ENCODE data around the gene HOXD13. TPM values are rescaled to one million over a fixed set of nuclear protein-coding genes. Genes with fewer than 3 reads are reported as not detected.

Gene HOXD13
- total RNA-seq, 1 donor from 2014 or later: not detected

DNA sequence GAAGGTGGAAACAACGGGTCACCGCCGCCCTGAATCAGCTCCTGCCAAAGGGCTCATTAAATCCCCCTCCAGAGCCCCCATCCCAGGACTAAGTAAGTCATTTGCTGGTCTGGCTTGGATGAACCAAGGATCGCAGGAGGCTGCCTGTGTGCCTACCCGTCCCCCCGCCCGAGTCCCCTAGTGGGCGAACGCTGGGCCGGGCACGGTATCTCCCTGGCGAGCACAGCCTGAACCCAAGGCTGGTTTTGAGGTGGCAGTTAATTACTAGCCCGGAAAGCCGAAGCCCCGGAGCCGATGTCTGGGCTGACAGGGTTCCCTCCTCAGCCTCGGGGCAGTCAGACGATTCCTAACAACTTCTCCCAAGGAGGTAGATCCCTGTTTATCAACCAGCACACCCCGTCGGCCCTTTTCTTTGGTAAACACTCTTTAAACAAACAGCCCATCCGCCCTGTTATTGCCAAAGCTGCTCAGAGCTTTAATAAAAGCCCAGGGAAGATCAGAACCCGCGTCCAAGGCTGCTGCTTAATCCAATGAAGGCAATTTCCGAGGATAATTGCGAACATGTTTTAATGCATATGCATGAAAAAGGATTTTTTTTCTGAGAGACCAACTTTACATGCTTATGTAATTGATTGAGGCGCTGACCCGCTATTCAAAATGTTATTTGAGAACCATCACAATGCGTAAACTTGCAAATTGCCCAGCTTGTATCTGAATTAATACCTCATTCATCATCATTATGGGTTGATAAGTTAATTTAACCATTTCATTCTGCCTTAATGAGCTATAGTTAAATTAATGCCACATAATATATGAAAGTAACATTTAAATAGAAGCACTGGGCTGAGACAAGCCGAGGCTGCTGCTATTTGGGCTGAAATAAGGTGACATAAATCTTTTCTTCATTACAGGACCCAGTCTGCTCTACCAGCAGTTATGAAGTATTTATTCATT, 19.3 kb upstream of the HOXD13 start:
- no peak overlapping the region for H3K27ac Mint-ChIP-seq
- no peak for DNase-seq (ENCODE audit: low spot score, unreplicated experiment)
- H3K4me1 Mint-ChIP-seq (ENCODE audit: low read depth): peaks cover 1% of the 10 kb centered on the region
- H3K36me3 Mint-ChIP-seq (ENCODE audit: insufficient read depth): no peaks in the 10 kb centered on the region
- H3K4me3 Mint-ChIP-seq (ENCODE audit: low read depth): no peak overlapping the region
- H3K27me3 Mint-ChIP-seq: peaks cover 96% of the 10 kb centered on the region
- TF ChIP-seq, protein P1, sequence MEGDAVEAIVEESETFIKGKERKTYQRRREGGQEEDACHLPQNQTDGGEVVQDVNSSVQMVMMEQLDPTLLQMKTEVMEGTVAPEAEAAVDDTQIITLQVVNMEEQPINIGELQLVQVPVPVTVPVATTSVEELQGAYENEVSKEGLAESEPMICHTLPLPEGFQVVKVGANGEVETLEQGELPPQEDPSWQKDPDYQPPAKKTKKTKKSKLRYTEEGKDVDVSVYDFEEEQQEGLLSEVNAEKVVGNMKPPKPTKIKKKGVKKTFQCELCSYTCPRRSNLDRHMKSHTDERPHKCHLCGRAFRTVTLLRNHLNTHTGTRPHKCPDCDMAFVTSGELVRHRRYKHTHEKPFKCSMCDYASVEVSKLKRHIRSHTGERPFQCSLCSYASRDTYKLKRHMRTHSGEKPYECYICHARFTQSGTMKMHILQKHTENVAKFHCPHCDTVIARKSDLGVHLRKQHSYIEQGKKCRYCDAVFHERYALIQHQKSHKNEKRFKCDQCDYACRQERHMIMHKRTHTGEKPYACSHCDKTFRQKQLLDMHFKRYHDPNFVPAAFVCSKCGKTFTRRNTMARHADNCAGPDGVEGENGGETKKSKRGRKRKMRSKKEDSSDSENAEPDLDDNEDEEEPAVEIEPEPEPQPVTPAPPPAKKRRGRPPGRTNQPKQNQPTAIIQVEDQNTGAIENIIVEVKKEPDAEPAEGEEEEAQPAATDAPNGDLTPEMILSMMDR (IDR thresholded peaks at IDR 0.05; ENCODE audit: unreplicated experiment): no peak
- no peaks in the 10 kb centered on the region for H3K9me3 Mint-ChIP-seq (ENCODE audit: low read depth)

DNA sequence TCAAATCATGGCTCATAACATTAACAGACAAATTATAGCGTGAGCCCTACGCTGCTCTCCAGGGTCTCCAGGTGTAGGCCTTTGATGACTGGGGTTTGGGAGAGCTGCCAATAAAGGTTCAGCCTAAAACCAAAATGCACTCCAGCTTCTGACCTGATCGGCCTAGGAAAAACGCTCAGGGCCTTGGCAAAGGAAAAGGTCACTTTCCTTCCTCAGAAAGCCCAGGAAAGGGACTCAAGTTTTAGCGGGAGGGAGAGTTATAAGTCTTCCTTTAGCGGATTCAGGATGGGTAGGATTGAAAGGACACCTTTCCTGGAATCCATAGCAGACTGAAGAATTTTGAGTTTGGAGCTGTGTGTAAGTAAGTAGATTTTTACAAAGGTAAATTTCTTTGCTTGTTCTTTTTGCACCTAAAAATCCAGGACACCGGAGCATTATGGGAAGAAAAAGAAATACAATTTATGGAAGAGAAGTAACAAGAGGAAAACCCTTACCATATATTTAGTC, 17.5 kb upstream of the HOXD13 start:
- no peaks in the 10 kb centered on the region for H3K9me3 Mint-ChIP-seq (ENCODE audit: low read depth)
- H3K36me3 Mint-ChIP-seq (ENCODE audit: insufficient read depth): no peaks in the 10 kb centered on the region
- H3K4me3 Mint-ChIP-seq (ENCODE audit: low read depth): no peak overlapping the region
- H3K27me3 Mint-ChIP-seq: peaks cover 94% of the 10 kb centered on the region
- TF ChIP-seq, protein P1 (IDR thresholded peaks at IDR 0.05; ENCODE audit: unreplicated experiment): no peak
- H3K4me1 Mint-ChIP-seq (ENCODE audit: low read depth): peaks cover 1% of the 10 kb centered on the region
- no peak overlapping the region for H3K27ac Mint-ChIP-seq
- DNase-seq (ENCODE audit: low spot score, unreplicated experiment): no peak

DNA sequence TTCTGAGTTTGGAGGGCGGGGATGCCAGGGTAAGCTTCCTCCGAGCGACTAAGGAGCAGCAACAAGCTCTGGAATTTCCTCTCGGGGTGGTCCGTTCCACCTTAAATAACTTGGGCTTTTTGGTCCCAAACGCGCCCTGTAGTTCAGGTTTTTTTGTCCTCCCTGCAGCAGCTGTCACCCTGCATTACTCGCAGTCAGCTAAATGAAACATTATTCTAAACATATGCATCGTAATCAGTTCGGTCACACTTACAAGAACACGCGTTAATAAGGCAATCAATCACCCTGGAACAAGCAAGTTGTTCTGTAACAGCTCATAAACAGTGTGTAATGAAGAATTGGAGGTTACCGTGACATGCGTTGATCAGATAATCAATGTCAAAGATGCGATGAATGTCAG, 17.0 kb upstream of the HOXD13 start:
- H3K4me3 Mint-ChIP-seq (ENCODE audit: low read depth): no peak overlapping the region
- H3K27me3 Mint-ChIP-seq: peaks cover 90% of the 10 kb centered on the region
- TF ChIP-seq, protein P1 (IDR thresholded peaks at IDR 0.05; ENCODE audit: unreplicated experiment): no peak
- H3K27ac Mint-ChIP-seq: no peak overlapping the region
- H3K9me3 Mint-ChIP-seq (ENCODE audit: low read depth): no peaks in the 10 kb centered on the region
- no peaks in the 10 kb centered on the region for H3K36me3 Mint-ChIP-seq (ENCODE audit: insufficient read depth)
- H3K4me1 Mint-ChIP-seq (ENCODE audit: low read depth): peaks cover 1% of the 10 kb centered on the region
- no peak for DNase-seq (ENCODE audit: low spot score, unreplicated experiment)

DNA sequence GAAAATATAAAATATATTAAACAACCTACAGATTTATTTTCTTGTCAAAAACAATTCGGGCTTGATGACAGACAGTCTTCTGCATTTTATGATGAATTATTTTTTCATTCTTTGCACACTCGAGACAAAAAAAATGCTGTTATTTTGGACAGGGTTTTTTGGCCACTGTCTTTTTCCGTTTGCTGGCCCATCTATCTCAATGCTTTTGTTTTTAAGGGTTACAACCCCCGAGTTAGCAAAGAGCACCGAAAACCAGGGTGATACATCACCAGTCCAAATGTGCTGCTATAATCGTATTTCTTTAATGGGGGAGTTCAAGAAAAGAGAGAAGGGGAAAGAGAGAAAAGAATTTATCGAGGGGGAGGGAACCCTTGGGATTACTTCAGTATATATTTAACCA, 16.5 kb upstream of the HOXD13 start:
- Mint-ChIP-seq H3K4me3 (ENCODE audit: low read depth) (no peak overlapping the region), H3K27ac (no peak overlapping the region), H3K27me3 (peaks cover 90% of the 10 kb centered on the region), H3K9me3 (ENCODE audit: low read depth) (no peaks in the 10 kb centered on the region), H3K36me3 (ENCODE audit: insufficient read depth) (no peaks in the 10 kb centered on the region), H3K4me1 (ENCODE audit: low read depth) (peaks cover 1% of the 10 kb centered on the region)
- no peak for DNase-seq (ENCODE audit: low spot score, unreplicated experiment)
- TF ChIP-seq, protein P1 (IDR thresholded peaks at IDR 0.05; ENCODE audit: unreplicated experiment): no peak

DNA sequence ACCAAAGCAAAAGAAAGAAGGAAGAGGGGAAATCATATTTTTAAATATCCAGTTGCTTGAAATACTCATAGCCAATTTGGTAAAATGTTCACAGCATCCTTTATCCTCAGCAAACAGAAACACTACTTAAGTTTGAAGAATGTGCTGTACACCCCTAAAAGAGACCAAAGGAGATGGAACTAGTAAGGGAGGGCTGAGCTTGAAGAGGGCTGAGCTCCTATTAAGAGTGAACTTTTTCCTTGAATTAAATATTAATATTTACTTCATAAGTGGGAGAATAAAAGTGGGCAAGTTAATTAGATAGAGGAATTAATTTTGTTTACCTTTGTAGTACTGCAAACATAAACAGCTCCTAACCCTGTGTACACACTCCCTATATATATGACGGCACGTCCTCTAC, 15.7 kb upstream of the HOXD13 start:
- no peaks in the 10 kb centered on the region for H3K9me3 Mint-ChIP-seq (ENCODE audit: low read depth)
- H3K27me3 Mint-ChIP-seq: peaks cover 90% of the 10 kb centered on the region
- no peak overlapping the region for H3K27ac Mint-ChIP-seq
- H3K4me1 Mint-ChIP-seq (ENCODE audit: low read depth): peaks cover 1% of the 10 kb centered on the region
- no peaks in the 10 kb centered on the region for H3K36me3 Mint-ChIP-seq (ENCODE audit: insufficient read depth)
- no peak overlapping the region for H3K4me3 Mint-ChIP-seq (ENCODE audit: low read depth)
- no peak for DNase-seq (ENCODE audit: low spot score, unreplicated experiment)
- TF ChIP-seq, protein P1 (IDR thresholded peaks at IDR 0.05; ENCODE audit: unreplicated experiment): no peak
